HepG2 (cell line): ENCODE results near the gene TEX9. TPM values are rescaled to one million over a fixed set of nuclear protein-coding genes. Genes with fewer than 3 reads are reported as not detected.

Experiments used
- HNRNPUL1 ChIP-seq: fragments of 200-400 bp; formaldehyde crosslinking; IDR thresholded peaks from 2 replicates; pipeline ENCODE4 v1.6.1; 2017; ENCODE audit warnings: low read depth, mild to moderate bottlenecking, low read length, moderate library complexity
- REL ChIP-seq: sonication (generic); formaldehyde crosslinking; conservative IDR thresholded peaks from 2 replicates; pipeline ENCODE4 v1.8.0; 2022; ENCODE audit warnings: mild to moderate bottlenecking, missing genetic modification reagents, moderate library complexity
- SIN3B ChIP-seq: fragments of 150-350 bp; IDR thresholded peaks from 2 replicates; pipeline ENCODE4 v1.6.1; 2014; ENCODE audit warnings: low read length
- TOPORS ChIP-seq: sonication (generic); formaldehyde crosslinking; IDR thresholded peaks from 2 replicates; pipeline ENCODE4 v1.8.0; 2023; ENCODE audit warnings: mild to moderate bottlenecking, missing genetic modification reagents
- XRCC5 ChIP-seq: fragments of 200-400 bp; formaldehyde crosslinking; optimal IDR thresholded peaks from 2 replicates; pipeline ENCODE3; 2017; ENCODE audit warnings: mild to moderate bottlenecking, low read length
- ZFP41 ChIP-seq: sonication (generic); formaldehyde crosslinking; IDR thresholded peaks from 2 replicates; pipeline ENCODE4 v1.4.0; 2020; ENCODE audit warnings: mild to moderate bottlenecking, missing genetic modification reagents, borderline replicate concordance
- ZNF205 ChIP-seq: IDR thresholded peaks from 2 replicates; pipeline ENCODE4 v1.6.1; 2018; ENCODE audit warnings: missing biosample characterization, missing genetic modification reagents
- ZNF441 ChIP-seq: sonication (generic); formaldehyde crosslinking; IDR thresholded peaks from 2 replicates; pipeline ENCODE4 v1.7.0; 2021; ENCODE audit warnings: missing genetic modification reagents, borderline replicate concordance
- ZNF558 ChIP-seq: sonication (generic); formaldehyde crosslinking; IDR thresholded peaks from 2 replicates; pipeline ENCODE4 v1.9.0; 2022; ENCODE audit warnings: mild to moderate bottlenecking, missing genetic modification reagents, borderline replicate concordance
- polyA plus RNA-seq, 8 experiments: library from polyadenylated mRNA; depleted of rRNA in 3 of 8; stranded (reverse) in 7 of 8; unstranded in 1 of 8; fragments of >200 nt; fragmentation: Illumina TruSeq in 4 of 8; extraction: Trizol in 4 of 8; gene quantifications; 2 replicates each; pipeline versions ENCODE4 v1.2.1 to v1.2.3, GENCODE V29; 2011 to 2016; ENCODE audit warnings: low read depth in 4 of 8, missing spikeins in 1 of 8, mixed read lengths in 1 of 8; ENCODE audit not compliant: insufficient read depth in 1 of 8
- total RNA-seq, 5 experiments: library from RNA; depleted of rRNA; stranded (reverse); fragments of >200 nt; fragmentation: Illumina TruSeq; extraction: Trizol; gene quantifications; 2 replicates each; pipeline ENCODE4 v1.2.3, GENCODE V29; 2016; ENCODE audit warnings: low read depth in 1 of 5
- TF ChIP-seq, protein P1 (sequence below): sonication (generic); formaldehyde crosslinking; IDR thresholded peaks from 2 replicates; pipeline ENCODE4 v1.5.0; 2020; ENCODE audit warnings: missing genetic modification reagents, mild to moderate bottlenecking, borderline replicate concordance
- TF ChIP-seq, protein P2 (sequence below): sonication (generic); formaldehyde crosslinking; IDR thresholded peaks from 2 replicates; pipeline ENCODE4 v1.5.0; 2020; ENCODE audit warnings: missing genetic modification reagents
- TF ChIP-seq, protein P3 (sequence below): sonication (generic); formaldehyde crosslinking; IDR thresholded peaks from 2 replicates; pipeline ENCODE4 v1.8.1; 2023; ENCODE audit warnings: mild to moderate bottlenecking, missing genetic modification reagents
- TF ChIP-seq, protein P4 (sequence below): sonication (generic); formaldehyde crosslinking; IDR thresholded peaks from 2 replicates; pipeline ENCODE4 v1.4.0; 2020; ENCODE audit warnings: mild to moderate bottlenecking, missing genetic modification reagents
- TF ChIP-seq, protein P5 (sequence below): sonication (generic); formaldehyde crosslinking; IDR thresholded peaks from one replicate; pipeline ENCODE4 v1.5.1; 2020; ENCODE audit warnings: mild to moderate bottlenecking, missing genetic modification reagents; ENCODE audit errors: not compliant biosample characterization
- TF ChIP-seq, protein P6 (sequence below): sonication (generic); formaldehyde crosslinking; IDR thresholded peaks from 2 replicates; pipeline ENCODE4 v1.4.0; 2020; ENCODE audit warnings: mild to moderate bottlenecking, low read depth, missing genetic modification reagents

TEX9 gene
- total and polyA plus RNA-seq, 2 of the 13 experiments (the other 11 are each of a cell fraction or from before 2014, with no cell fraction given) = 0.82 to 6.9 TPM

DNA sequence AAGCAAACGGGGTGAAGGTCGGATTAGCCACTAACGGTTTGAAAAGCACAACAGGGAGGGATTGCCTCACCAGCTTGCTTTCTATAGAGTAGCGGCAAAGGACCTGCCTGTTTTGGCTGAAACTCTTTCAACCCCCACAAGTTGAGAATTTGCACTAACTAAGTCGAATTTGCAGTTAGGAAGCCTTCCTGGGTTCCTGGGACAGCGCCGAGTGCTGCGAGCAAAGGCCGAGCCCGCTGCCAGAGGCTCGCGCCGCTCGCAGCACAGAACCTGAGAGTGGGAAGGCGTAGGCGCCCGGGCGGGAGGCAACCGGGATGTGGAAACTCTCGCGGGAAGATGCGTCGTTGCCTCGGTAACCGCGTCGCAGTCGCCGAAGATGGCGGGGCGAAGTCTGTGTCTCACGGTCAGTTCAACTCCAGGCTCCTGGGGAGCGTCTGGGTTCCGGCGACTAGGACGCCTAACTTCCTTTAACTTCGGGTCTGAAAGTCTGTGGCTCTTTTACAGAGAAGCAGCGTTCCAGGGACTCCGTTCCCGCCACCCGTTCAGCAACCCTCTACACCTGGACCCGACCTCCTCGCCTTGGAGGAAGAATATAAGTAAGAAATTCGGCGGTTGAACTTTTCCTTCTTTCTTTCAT, at the start of gene TEX9 (continued):
- TF ChIP-seq REL (no peak), TOPORS (CRISPR knock-in tag) (no peak), HNRNPUL1 (no peak), ZNF205 (no peak), SIN3B (peak; percentile 58; the same call in 1 of the 2 replicates), XRCC5 (peak; percentile 55), ZNF558 (no peak), ZFP41 (CRISPR knock-in tag) (no peak), ZNF441 (CRISPR knock-in tag) (no peak)
- TF ChIP-seq, protein P1, sequence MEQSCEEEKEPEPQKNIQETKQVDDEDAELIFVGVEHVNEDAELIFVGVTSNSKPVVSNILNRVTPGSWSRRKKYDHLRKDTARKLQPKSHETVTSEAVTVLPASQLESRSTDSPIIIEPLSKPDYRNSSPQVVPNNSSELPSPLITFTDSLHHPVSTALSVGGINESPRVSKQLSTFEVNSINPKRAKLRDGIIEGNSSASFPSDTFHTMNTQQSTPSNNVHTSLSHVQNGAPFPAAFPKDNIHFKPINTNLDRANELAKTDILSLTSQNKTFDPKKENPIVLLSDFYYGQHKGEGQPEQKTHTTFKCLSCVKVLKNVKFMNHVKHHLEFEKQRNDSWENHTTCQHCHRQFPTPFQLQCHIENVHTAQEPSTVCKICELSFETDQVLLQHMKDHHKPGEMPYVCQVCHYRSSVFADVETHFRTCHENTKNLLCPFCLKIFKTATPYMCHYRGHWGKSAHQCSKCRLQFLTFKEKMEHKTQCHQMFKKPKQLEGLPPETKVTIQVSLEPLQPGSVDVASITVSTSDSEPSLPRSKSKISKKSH (CRISPR knock-in tag) = no peak
- TF ChIP-seq, protein P2, sequence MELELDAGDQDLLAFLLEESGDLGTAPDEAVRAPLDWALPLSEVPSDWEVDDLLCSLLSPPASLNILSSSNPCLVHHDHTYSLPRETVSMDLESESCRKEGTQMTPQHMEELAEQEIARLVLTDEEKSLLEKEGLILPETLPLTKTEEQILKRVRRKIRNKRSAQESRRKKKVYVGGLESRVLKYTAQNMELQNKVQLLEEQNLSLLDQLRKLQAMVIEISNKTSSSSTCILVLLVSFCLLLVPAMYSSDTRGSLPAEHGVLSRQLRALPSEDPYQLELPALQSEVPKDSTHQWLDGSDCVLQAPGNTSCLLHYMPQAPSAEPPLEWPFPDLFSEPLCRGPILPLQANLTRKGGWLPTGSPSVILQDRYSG (CRISPR knock-in tag) = no peak
- TF ChIP-seq, protein P3, sequence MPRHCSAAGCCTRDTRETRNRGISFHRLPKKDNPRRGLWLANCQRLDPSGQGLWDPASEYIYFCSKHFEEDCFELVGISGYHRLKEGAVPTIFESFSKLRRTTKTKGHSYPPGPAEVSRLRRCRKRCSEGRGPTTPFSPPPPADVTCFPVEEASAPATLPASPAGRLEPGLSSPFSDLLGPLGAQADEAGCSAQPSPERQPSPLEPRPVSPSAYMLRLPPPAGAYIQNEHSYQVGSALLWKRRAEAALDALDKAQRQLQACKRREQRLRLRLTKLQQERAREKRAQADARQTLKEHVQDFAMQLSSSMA (CRISPR knock-in tag) = no peak
- TF ChIP-seq, protein P4, sequence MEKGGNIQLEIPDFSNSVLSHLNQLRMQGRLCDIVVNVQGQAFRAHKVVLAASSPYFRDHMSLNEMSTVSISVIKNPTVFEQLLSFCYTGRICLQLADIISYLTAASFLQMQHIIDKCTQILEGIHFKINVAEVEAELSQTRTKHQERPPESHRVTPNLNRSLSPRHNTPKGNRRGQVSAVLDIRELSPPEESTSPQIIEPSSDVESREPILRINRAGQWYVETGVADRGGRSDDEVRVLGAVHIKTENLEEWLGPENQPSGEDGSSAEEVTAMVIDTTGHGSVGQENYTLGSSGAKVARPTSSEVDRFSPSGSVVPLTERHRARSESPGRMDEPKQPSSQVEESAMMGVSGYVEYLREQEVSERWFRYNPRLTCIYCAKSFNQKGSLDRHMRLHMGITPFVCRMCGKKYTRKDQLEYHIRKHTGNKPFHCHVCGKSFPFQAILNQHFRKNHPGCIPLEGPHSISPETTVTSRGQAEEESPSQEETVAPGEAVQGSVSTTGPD = no peak
- TF ChIP-seq, protein P5, sequence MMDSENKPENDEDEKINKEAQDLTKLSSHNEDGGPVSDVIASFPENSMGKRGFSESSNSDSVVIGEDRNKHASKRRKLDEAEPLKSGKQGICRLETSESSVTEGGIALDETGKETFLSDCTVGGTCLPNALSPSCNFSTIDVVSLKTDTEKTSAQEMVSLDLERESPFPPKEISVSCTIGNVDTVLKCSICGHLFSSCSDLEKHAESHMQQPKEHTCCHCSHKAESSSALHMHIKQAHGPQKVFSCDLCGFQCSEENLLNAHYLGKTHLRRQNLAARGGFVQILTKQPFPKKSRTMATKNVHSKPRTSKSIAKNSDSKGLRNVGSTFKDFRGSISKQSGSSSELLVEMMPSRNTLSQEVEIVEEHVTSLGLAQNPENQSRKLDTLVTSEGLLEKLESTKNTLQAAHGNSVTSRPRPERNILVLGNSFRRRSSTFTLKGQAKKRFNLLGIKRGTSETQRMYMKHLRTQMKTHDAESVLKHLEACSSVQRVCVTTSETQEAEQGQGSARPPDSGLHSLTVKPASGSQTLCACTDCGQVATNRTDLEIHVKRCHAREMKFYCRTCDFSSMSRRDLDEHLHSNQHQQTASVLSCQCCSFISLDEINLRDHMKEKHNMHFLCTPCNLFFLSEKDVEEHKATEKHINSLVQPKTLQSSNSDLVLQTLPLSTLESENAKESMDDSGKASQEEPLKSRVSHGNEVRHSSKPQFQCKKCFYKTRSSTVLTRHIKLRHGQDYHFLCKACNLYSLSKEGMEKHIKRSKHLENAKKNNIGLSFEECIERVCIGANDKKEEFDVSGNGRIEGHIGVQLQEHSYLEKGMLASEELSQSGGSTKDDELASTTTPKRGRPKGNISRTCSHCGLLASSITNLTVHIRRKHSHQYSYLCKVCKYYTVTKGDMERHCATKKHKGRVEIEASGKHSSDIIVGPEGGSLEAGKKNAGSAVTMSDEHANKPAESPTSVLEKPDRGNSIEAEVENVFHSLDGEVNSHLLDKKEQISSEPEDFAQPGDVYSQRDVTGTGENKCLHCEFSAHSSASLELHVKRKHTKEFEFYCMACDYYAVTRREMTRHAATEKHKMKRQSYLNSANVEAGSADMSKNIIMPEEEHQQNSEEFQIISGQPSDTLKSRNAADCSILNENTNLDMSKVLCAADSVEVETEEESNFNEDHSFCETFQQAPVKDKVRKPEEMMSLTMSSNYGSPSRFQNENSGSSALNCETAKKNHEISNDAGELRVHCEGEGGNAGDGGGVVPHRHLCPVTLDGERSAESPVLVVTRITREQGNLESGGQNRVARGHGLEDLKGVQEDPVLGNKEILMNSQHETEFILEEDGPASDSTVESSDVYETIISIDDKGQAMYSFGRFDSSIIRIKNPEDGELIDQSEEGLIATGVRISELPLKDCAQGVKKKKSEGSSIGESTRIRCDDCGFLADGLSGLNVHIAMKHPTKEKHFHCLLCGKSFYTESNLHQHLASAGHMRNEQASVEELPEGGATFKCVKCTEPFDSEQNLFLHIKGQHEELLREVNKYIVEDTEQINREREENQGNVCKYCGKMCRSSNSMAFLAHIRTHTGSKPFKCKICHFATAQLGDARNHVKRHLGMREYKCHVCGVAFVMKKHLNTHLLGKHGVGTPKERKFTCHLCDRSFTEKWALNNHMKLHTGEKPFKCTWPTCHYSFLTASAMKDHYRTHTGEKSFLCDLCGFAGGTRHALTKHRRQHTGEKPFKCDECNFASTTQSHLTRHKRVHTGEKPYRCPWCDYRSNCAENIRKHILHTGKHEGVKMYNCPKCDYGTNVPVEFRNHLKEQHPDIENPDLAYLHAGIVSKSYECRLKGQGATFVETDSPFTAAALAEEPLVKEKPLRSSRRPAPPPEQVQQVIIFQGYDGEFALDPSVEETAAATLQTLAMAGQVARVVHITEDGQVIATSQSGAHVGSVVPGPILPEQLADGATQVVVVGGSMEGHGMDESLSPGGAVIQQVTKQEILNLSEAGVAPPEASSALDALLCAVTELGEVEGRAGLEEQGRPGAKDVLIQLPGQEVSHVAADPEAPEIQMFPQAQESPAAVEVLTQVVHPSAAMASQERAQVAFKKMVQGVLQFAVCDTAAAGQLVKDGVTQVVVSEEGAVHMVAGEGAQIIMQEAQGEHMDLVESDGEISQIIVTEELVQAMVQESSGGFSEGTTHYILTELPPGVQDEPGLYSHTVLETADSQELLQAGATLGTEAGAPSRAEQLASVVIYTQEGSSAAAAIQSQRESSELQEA = no peak
- TF ChIP-seq, protein P6, sequence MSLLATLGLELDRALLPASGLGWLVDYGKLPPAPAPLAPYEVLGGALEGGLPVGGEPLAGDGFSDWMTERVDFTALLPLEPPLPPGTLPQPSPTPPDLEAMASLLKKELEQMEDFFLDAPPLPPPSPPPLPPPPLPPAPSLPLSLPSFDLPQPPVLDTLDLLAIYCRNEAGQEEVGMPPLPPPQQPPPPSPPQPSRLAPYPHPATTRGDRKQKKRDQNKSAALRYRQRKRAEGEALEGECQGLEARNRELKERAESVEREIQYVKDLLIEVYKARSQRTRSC (CRISPR knock-in tag) = no peak
